ENCODE data around the gene SPCS2.

The SPCS2 gene

DNA sequence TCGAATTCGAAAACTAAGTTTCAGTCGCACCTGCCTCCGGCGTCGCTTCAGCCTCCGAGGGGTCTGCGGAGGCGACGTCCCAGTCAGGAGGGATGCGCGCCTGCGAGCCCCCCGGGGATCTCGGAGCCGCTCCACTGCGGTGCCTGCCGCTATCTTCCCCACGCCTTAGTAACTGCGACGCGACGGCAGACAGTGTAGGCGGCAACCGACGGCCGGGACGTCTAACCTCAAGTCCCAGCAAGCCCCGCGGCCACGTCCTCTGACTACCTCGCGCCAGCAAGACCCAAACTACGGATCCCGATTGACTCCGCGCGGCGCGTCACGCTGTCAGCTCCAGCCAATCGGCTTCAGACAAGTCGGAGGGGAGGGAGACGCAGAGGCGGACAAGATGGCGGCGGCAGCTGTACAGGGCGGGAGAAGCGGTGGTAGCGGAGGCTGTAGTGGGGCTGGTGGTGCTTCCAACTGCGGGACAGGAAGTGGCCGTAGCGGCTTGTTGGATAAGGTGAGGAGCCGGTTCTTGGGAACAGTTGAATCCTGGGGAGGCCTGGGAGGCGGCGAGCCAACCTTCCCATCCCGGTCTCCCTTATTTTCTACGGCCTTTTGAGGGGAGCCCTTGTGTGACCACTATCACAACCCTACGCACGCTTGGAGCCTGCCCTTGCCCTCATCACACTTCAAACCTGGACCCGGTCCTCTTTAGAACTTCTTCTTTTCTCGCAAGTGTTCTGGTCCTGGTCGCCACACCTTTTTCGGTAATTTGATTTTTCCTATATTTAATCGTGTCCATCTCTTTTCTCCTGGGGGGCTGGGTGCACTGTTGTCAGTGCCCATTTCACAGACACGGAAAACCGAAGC is at the start of gene SPCS2, which contains the start of gene XRRA1:
Gene SPCS2 (plus strand): TSS at position 369 of the 855 bp plus-strand sequence. CDS start 20 bp downstream, at position 389.
Gene XRRA1 (minus strand): TSS at position 194 of the 855 bp plus-strand sequence. CDS start 8,213 bp downstream, outside the sequence.
- peak; percentile 100 for DNase-seq

GRCh38 chr11:74902342-74902741 is 46.7 kb upstream of the SPCS2 start:
- no peak for DNase-seq

GRCh38 chr11:74905326-74905725 is 43.7 kb upstream of the SPCS2 start:
- DNase-seq = no peak

DNA sequence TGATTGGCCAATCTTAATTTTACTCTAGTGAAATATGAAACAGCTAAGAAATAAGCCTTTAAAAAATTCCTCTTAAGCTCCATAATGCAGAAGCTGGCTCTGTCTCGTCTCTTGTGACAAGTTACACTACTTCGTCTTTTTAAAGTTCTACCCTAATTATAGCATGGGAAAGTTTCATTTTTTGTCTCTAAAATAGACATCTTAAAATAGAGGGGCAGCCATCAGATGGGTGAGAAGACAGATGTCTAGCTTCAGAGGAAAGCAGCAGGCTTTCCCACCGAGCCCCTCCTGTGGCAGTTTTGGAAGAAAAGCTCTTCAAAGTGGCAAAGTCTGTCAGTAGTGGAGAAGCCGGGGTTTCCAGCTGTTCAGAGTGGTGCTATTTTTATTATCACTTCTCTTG is 39.7 kb upstream of the SPCS2 start:
- no peak for DNase-seq

DNA sequence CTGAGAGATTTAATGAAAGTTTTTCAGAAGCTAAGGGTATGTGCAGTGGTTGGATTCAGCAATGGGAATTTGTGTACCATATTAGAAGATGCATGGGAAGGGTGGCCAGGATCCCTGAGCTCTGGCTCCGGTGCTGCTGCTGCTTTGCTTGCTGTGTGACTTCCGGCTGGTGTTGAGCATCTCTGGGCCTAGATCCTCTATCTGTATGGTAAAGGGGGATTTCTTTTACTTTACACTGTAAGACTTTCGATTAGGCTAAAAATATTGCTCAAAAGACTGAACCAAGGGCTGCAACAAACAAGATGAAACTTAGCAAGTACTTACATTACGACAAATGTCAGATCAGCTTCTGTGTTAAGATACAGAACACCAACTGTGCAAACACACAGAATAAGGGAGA is 39.3 kb upstream of the SPCS2 start:
- no peak for DNase-seq

- DNase-seq = no peak
Measured at GRCh38 chr11:74923125-74923524, 25.9 kb upstream of the SPCS2 start.

- no peak for DNase-seq
Measured at GRCh38 chr11:74925281-74925680, 23.8 kb upstream of the SPCS2 start.

DNA sequence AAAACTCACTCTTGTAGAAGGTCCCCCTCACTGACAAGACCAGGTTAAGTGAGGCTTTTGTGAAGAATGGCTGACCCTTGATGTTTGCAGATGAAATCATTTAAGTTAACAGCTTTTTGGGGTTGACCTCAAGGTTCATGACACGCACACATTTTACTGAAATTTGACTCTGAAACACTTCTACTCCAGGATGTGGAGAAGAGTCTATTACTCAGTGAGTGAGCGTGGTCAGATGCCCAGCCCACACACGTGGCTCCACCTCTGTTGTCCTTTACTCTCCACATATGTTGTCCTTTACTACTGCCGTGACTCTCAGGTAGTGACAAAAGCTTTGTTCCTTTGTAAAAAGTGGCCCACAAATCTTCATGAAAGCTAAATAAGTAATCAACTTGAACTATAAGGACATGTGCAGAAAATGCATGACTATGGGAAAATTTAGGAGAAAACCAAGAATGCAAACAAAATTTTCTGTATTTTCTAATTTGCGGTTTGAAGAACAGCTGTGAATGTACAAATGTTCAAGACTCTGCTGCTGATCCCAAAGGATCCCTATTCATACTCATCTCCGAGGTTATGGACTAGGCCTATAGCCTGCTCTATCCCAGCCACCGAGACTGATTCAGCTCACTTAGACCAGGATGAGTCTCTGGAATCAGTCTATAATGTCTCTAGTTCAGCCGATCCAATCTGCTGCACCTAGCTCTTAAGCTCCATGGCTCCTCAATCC is 22.6 kb upstream of the SPCS2 start:
- DNase-seq = no peak

- DNase-seq = no peak
Measured at GRCh38 chr11:74927496-74927895, 21.6 kb upstream of the SPCS2 start.

DNA sequence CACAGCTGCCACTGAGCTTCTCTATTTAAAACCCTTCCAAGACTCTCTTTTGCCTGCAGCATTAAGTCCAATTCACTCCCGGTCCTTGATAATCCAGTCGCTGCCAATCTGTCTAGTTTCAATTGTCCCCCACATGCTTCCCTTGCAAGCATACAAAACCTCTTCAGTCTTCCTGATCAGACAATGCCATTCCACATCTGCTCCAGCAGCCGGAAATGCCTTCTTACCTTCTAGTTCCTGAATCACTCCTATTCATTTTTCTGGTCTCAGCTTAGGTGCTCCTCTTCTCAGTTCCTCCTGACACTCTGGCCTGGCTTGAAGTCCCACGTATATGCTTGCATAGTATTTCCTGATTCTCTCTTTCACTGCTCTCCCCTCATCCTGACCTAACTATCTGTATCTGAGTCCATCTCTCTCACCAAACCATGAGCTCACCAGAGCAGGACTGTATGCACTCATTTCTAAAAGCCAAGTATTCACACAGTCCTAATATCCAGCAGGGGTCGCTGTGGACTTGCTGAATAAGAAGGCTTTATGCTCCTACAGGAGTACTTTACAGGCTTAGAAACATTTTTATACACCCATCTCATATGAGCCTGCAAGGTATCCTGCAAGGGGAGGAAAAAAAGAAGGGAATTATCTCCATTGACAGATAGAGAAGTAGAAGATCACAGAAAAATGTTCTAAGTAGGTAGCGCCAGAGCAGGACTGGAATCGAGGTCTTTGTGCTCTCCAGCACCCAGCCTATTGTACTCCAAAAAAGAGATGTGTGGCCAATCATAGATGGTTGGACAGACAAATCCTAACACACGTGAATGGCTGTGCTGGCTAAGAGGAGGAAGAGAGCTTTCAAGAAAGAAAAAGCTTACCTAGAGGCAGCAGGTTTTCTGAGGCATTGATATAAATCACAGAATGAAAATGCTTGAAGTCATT is 19.4 kb upstream of the SPCS2 start:
- peak; percentile 91 for DNase-seq

GRCh38 chr11:74932169-74932568 is 16.9 kb upstream of the SPCS2 start:
- no peak for DNase-seq

- no peak for DNase-seq
Measured at GRCh38 chr11:74932797-74933196, 16.3 kb upstream of the SPCS2 start.

DNA sequence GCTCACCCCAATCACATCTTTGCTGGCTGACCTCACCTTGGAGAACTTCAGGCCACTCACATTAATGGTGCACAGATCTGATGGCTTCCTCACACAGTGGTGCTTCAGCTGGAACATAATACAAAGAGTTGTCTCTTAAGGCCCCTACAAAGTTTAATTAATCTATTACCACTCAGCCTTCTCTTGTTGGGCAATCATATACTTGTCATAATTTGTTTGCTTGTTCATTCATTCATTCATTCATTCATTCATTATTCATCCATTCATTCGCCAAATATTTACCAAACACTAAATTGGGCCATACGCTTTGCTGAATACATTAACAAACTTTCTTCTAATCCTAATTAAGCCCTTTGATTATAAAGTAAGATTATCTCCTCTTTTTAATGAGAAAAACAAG is 15.3 kb upstream of the SPCS2 start:
- no peak for DNase-seq

DNA sequence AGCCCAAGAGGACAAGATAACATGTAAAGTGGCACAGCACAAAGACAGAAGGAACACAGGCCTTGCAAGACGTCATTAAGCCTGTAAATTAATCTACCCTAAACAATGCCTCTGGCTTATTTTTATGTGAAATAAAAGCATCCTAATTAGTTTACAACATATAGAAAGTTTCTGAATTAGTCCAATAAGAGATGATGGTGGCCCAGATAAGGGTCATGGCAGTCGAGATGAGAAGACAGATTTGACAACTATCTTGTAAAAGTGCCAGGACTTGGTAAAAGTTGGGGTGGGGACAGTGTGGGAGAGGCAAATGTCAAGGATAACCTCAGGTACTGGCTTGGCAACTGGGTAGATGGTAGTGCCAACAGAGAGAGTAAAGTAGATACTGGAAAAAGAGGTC is 13.8 kb upstream of the SPCS2 start:
- no peak for DNase-seq

DNA sequence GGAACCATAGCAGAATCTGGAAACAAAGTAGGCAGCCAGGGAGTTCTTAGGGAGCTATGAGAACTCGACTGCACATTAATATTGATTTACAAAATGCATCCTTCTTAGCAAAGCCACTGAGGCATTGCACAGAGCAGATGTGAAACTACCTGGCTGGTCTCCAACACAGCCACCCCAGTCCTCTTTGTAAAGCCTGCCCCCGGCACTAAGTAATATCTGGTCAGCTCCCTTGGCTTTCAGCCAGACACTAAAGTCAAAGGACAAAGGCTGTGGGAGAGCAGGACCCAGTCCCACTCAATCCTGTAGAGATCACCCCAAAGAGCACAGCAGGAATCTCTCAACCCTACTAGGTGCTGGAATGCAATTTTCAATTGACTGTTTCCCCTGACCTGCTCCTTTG is 13.0 kb upstream of the SPCS2 start:
- DNase-seq = peak; percentile 24

DNA sequence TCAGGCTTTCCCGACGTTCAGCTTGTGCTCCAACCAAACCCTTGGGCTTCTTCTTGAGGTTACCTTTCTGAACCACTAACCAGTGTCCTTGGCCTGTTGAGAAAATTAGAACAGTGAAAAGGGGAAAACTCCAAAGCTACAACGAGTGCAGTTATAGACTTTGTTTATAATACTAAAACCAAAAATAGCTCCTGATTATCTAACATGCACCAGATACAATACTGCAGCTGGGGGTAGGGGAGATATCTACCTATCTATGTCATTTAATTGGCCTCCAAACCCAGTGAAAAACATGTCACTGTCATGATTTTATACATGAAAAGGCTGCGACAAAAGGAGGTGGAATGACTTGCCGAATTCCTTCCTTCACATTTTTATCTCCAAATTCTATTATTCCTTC is 12.1 kb upstream of the SPCS2 start:
- no peak for DNase-seq

DNA sequence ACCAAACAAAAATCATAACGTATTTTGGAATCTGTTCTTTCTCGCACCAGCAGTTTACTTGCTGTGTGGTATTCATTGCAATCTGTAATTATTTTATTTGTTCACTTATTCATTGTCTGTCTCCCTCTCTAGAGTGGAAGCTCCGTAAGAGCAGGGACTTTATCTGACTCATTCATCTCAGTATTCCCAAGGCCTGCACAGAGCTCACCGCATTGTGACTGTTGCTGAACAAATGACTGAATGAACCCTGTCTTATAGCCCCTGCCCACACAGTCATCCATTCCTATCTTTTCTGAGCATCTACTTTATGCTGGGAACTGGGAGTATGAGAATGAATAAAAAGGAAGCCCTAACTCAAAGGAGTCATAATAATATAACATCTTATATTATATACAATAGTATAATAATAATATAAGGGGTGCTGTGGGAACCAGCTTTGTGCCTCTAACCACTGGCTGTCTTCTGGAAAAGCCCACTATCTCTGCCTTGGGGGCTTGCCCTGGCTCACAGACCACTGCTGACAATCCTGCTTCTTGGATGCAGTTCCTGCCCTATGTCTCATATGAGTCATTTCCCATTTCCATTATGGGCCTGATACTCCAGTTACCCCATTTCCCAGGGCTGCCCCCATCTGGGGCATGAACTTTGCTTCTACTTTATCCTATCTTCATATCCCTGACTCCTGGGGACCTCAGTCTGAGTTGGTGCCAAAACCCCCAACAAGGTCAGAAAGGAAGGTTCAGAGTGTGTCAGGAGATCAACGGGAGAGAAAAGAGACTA is 11.2 kb upstream of the SPCS2 start:
- no peak for DNase-seq

- DNase-seq = no peak
Measured at GRCh38 chr11:74941492-74941891, 7.6 kb upstream of the SPCS2 start.

GRCh38 chr11:74942073-74942759 is 6.8 kb upstream of the SPCS2 start:
- no peak for DNase-seq

- peak; percentile 69 for DNase-seq
Measured at GRCh38 chr11:74948546-74948897, 544 bp upstream of the SPCS2 start.

- peak; percentile 39 for DNase-seq
Measured at GRCh38 chr11:74949753-74950137, 679 bp downstream of the SPCS2 start.
